ENCODE measurements around the gene CHD1.

Gene CHD1

GRCh38 chr5:98804066-98804465, 124.7 kb downstream of the CHD1 start:
- no peak for DNase-seq
